HCT116 (cell line): ENCODE measurements around the gene PHF3. TPM values are rescaled to one million over a fixed set of nuclear protein-coding genes. Genes with fewer than 3 reads are reported as not detected.
A peak's percentile ranks its signal among the peaks of the same experiment; 100 is the strongest.

Source experiments
- ATAC-seq: fragments of 200-7000 bp; cut with Tn5 transposase; 2 replicates; pipeline ENCODE4 v1.9.1; 2020; ENCODE audit warnings: mild to moderate bottlenecking, moderate library complexity
- BruUV-seq: library from RNA; stranded (reverse); fragments of 400-500 nt; replicated peaks from 2 replicates; lab custom pipeline; 2021; lab: Mats Ljungman, UMichigan
- CTCF ChIA-PET: fragments of 300-600 bp; sonication (Branson Sonifier 250); formaldehyde crosslinking; loops from one replicate; lab custom pipeline; 2021; ENCODE audit warnings: antibody characterized with exemption; lab: Charles Lee
- POLR2A ChIA-PET: fragments of 300-600, 350-600 bp; sonication (Branson Sonifier 250); formaldehyde crosslinking; loops from one replicate; lab custom pipeline; 2021; ENCODE audit warnings: antibody characterized with exemption; lab: Charles Lee
- RAD21 ChIA-PET, 2 experiments: fragments of 300-600 bp; sonication (Branson Sonifier 250); formaldehyde crosslinking; loops; one replicate each; lab custom pipeline; 2023; ENCODE audit warnings: low total read pairs in 2 of 2; ENCODE audit not compliant: uncharacterized antibody in 2 of 2, unreplicated experiment in 2 of 2, low non-redundant PET in 1 of 2; lab: Charles Lee
- DNase-seq: peaks from one replicate; pipeline ENCODE4 v3.0.0-alpha.2; 2010; ENCODE audit warnings: low read depth, low spot score
- H2AFZ ChIP-seq: fragments of 200-600 bp; shearing (Covaris generic), sonication (generic); 2 replicates; pipeline ENCODE4 v1.6.1; 2017; ENCODE audit warnings: low read depth, mixed run types, mixed read lengths, antibody characterized with exemption, low read length; ENCODE audit not compliant: poor library complexity, severe bottlenecking
- H3K27ac ChIP-seq: 2 replicates; pipeline ENCODE4 v1.5.1; 2012; ENCODE audit warnings: low read depth, low read length
- H3K27me3 ChIP-seq: fragments of 200-600 bp; sonication (generic); 2 replicates; pipeline ENCODE4 v1.6.1; 2016; ENCODE audit warnings: mixed run types, low read length, mixed read lengths; ENCODE audit not compliant: insufficient read depth
- H3K36me3 ChIP-seq, 2 experiments: fragments of 200-500 bp in 1 of 2; fragments of 200-600 bp in 1 of 2; sonication (Bioruptor generic) in 1 of 2; sonication (generic) in 1 of 2; 2 replicates each; pipeline versions ENCODE4 v1.5.1 to v1.6.1; 2014 to 2016; ENCODE audit warnings: low read length in 2 of 2, inconsistent platforms in 1 of 2, mixed read lengths in 1 of 2, mixed run types in 1 of 2; ENCODE audit not compliant: insufficient read depth in 2 of 2, control insufficient read depth in 1 of 2
- H3K4me1 ChIP-seq, 2 experiments: fragments of 200-600 bp in 1 of 2; sonication (generic) in 1 of 2; 2 replicates each; pipeline versions ENCODE4 v1.5.1 to v1.6.1; 2012 to 2017; ENCODE audit warnings: low read length in 2 of 2, inconsistent platforms in 1 of 2, mild to moderate bottlenecking in 1 of 2, mixed read lengths in 1 of 2, mixed run types in 1 of 2, moderate library complexity in 1 of 2; ENCODE audit not compliant: insufficient read depth in 2 of 2, control insufficient read depth in 1 of 2
- H3K4me2 ChIP-seq: fragments of 200-600 bp; sonication (generic); 2 replicates; pipeline ENCODE4 v1.6.1; 2017; ENCODE audit warnings: mixed run types, low read length, mixed read lengths
- H3K4me3 ChIP-seq, 2 experiments: fragments of 200-600 bp in 1 of 2; sonication (generic) in 1 of 2; replicated peaks in 1 of 2; 2 replicates each; pipeline ENCODE4 v1.5.1; 2011 to 2016; ENCODE audit warnings: low read length in 2 of 2, control low read depth in 1 of 2, low read depth in 1 of 2, mild to moderate bottlenecking in 1 of 2, mixed read lengths in 1 of 2, mixed run types in 1 of 2
- H3K79me2 ChIP-seq: fragments of 200-600 bp; sonication (generic); 2 replicates; pipeline ENCODE4 v1.6.1; 2017; ENCODE audit warnings: mild to moderate bottlenecking, mixed run types, low read length, moderate library complexity, mixed read lengths; ENCODE audit not compliant: insufficient read depth
- H3K9ac ChIP-seq: fragments of 200-600 bp; sonication (generic); 2 replicates; pipeline ENCODE4 v1.6.1; 2016; ENCODE audit warnings: low read length, mixed read lengths
- H3K9me2 ChIP-seq: fragments of 200-600 bp; sonication (generic), shearing (Covaris generic); 2 replicates; pipeline ENCODE4 v1.6.1; 2017; ENCODE audit warnings: mixed run types, mild to moderate bottlenecking, moderate library complexity; ENCODE audit not compliant: insufficient read depth
- H3K9me3 ChIP-seq, 2 experiments: fragments of 200-500 bp in 1 of 2; fragments of 200-600 bp in 1 of 2; sonication (Bioruptor generic) in 1 of 2; sonication (generic) in 1 of 2; 2 replicates each; pipeline ENCODE4 v1.6.1; 2014 to 2017; ENCODE audit warnings: low read length in 2 of 2, mixed read lengths in 2 of 2, inconsistent platforms in 1 of 2, low read depth in 1 of 2, mild to moderate bottlenecking in 1 of 2, mixed run types in 1 of 2, moderate library complexity in 1 of 2; ENCODE audit not compliant: control insufficient read depth in 1 of 2, insufficient read depth in 1 of 2
- H4K20me1 ChIP-seq: fragments of 200-600 bp; sonication (generic), shearing (Covaris generic); 2 replicates; pipeline ENCODE4 v1.6.1; 2017; ENCODE audit warnings: mixed run types, mild to moderate bottlenecking, moderate library complexity; ENCODE audit not compliant: insufficient read depth
- CBX3 ChIP-seq: IDR thresholded peaks from 2 replicates; pipeline ENCODE4 v1.6.1; 2012; ENCODE audit warnings: low read depth
- CEBPB ChIP-seq: IDR thresholded peaks from 2 replicates; pipeline ENCODE4 v1.6.1; 2012; ENCODE audit warnings: low read depth
- CTCF ChIP-seq, 3 experiments: fragments of 200-600 bp in 1 of 3; sonication (generic) in 1 of 3; IDR thresholded peaks in 2 of 3; conservative IDR thresholded peaks in 1 of 3; 2 replicates each; pipeline ENCODE4 v1.5.1; 2012 to 2017; ENCODE audit warnings: low read depth in 2 of 3, low read length in 2 of 3, antibody characterized with exemption in 1 of 3, borderline replicate concordance in 1 of 3, control low read depth in 1 of 3, mild to moderate bottlenecking in 1 of 3, mixed read lengths in 1 of 3, mixed run types in 1 of 3, moderate library complexity in 1 of 3; ENCODE audit not compliant: insufficient read depth in 1 of 3
- ELF1 ChIP-seq: IDR thresholded peaks from 2 replicates; pipeline ENCODE4 v1.6.1; 2012; ENCODE audit warnings: low read depth, borderline replicate concordance
- MAX ChIP-seq: IDR thresholded peaks from 2 replicates; pipeline ENCODE4 v1.6.1; 2012
- POLR2A ChIP-seq: IDR thresholded peaks from 2 replicates; pipeline ENCODE4 v1.7.0; 2011; ENCODE audit warnings: borderline replicate concordance; ENCODE audit not compliant: insufficient read depth, insufficient read length; ENCODE audit errors: extremely low read depth
- POLR2AphosphoS5 ChIP-seq: IDR thresholded peaks from 2 replicates; pipeline ENCODE4 v1.6.1; 2011; ENCODE audit warnings: mild to moderate bottlenecking, low read depth, low read length, moderate library complexity
- SIN3A ChIP-seq: IDR thresholded peaks from 2 replicates; pipeline ENCODE4 v1.6.1; 2012; ENCODE audit warnings: low read depth
- SRF ChIP-seq: IDR thresholded peaks from 2 replicates; pipeline ENCODE4 v1.6.1; 2012; ENCODE audit warnings: low read depth
- intact Hi-C: fragments of 100-400 bp; cut with micrococcal nuclease; formaldehyde crosslinking; loops from 2 replicates; pipeline ENCODE4 v1.10.0; 2022
- total RNA-seq: library from RNA; stranded (reverse); gene quantifications from one replicate; pipeline ENCODE4 v1.2.1, GENCODE V29; 2021; ENCODE audit not compliant: unreplicated experiment
- TF ChIP-seq, protein P1 (sequence below): IDR thresholded peaks from 2 replicates; pipeline ENCODE4 v1.6.1; 2012; ENCODE audit warnings: low read depth

PHF3 gene
- total RNA-seq, 1 experiment from 2014 or later = 51.1 TPM

DNA sequence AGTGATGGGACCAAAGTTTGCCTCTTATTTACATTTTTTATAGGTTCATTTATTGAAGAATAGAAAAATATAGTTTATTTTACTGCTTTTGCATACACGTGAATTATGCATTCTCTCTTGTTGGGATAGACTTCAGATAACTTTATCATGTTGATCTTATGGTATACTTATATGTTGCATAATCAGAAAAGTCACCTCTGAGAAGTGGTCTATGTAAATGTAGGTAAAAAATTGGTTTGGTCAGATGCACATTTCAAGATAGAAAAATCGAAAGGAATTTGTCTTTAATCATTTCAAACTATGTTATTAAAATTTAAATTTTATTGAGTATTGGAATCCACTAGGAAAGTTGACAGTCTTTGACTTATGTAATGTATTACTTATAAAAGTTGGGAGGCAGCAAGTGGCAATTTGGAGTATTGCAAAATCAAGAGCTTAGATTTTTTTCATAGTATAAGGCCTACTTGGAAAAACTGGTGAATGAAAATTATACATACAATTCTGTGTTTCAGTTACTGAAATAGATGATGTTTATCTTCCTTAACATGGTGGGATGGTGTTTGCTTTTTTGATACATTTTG, 2.4 kb downstream of the PHF3 start:
- POLR2A ChIA-PET = no interaction called here
- DNase-seq (no peak), ATAC-seq (no peak)
- peaks cover 11 to 22% of the 10 kb centered on the region in 2 experiments; a peak in 3 of 4 replicates for H3K4me1 ChIP-seq
- peak overlapping the region in 1 of 2 experiments; percentile 81; a peak in 1 of 4 replicates for H3K4me3 ChIP-seq
- no TSS peak for BruUV-seq
- H3K27ac ChIP-seq = no peak overlapping the region
- H3K9ac ChIP-seq = no peak overlapping the region
- H3K27me3 ChIP-seq = no peaks in the 10 kb centered on the region
- no peaks in the 10 kb centered on the region for H3K36me3 ChIP-seq
- CTCF ChIA-PET = no interaction called here
- peaks cover 68% of the 10 kb centered on the region for H3K79me2 ChIP-seq
- H4K20me1 ChIP-seq = peaks cover 7% of the 10 kb centered on the region
- H3K9me2 ChIP-seq = no peaks in the 10 kb centered on the region
- H3K4me2 ChIP-seq = peak overlapping the region; percentile 90; the same call in 1 of the 2 replicates
- no peak for TF ChIP-seq SIN3A
- TF ChIP-seq POLR2A = no peak
- no peak for TF ChIP-seq ELF1
- TF ChIP-seq, protein P1, sequence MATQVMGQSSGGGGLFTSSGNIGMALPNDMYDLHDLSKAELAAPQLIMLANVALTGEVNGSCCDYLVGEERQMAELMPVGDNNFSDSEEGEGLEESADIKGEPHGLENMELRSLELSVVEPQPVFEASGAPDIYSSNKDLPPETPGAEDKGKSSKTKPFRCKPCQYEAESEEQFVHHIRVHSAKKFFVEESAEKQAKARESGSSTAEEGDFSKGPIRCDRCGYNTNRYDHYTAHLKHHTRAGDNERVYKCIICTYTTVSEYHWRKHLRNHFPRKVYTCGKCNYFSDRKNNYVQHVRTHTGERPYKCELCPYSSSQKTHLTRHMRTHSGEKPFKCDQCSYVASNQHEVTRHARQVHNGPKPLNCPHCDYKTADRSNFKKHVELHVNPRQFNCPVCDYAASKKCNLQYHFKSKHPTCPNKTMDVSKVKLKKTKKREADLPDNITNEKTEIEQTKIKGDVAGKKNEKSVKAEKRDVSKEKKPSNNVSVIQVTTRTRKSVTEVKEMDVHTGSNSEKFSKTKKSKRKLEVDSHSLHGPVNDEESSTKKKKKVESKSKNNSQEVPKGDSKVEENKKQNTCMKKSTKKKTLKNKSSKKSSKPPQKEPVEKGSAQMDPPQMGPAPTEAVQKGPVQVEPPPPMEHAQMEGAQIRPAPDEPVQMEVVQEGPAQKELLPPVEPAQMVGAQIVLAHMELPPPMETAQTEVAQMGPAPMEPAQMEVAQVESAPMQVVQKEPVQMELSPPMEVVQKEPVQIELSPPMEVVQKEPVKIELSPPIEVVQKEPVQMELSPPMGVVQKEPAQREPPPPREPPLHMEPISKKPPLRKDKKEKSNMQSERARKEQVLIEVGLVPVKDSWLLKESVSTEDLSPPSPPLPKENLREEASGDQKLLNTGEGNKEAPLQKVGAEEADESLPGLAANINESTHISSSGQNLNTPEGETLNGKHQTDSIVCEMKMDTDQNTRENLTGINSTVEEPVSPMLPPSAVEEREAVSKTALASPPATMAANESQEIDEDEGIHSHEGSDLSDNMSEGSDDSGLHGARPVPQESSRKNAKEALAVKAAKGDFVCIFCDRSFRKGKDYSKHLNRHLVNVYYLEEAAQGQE = no peak
- no peak for TF ChIP-seq MAX
- no peak for TF ChIP-seq CBX3
- no peak for TF ChIP-seq SRF
- no peak for TF ChIP-seq CTCF (IDR thresholded peaks at IDR 0.05 in 2 of 3, conservative IDR thresholded peaks at IDR 0.05 in 1 of 3; ENCODE audit: borderline replicate concordance in 1 of 3, insufficient read depth in 1 of 3, low read depth in 2 of 3, low read length in 2 of 3)
- no peak for TF ChIP-seq CEBPB
- TF ChIP-seq POLR2AphosphoS5 = no peak
- H2AFZ ChIP-seq = no peak overlapping the region
- intact Hi-C loops = loop anchor here (2.0 kb wide), 1 partner anchor 65 kb away; the partner anchor contains the start of genes LOC128125822 and PTP4A1
- no peaks in the 10 kb centered on the region for H3K9me3 ChIP-seq
- RAD21 ChIA-PET = no interaction called here
